ENCODE results near the gene SYT15.
"Not testable (repeated sequence)": the region's sequence is repeated elsewhere in the genome, so short reads cannot be mapped to it uniquely, and the experiment has no call there.

SYT15 gene

GRCh38 chr10:46578474-46579178 is at the start of gene SYT15:
Gene SYT15, plus strand, starts transcription at chr10:46579128. Its CDS starts 41 bp downstream, at chr10:46579169.
- peak in 2 of 10 donors; percentile 13 to 74 for DNase-seq
- intact Hi-C loops (cut with DNase I) = not testable (repeated sequence)

- intact Hi-C loops (cut with DNase I) = not testable (repeated sequence)
- DNase-seq = peak in 4 of 10 donors; percentile 3 to 77 (median 32)
Observed at GRCh38 chr10:46529742-46530141, 49.2 kb upstream of the SYT15 start.

GRCh38 chr10:46530249-46531186 is 48.4 kb upstream of the SYT15 start:
- intact Hi-C loops (cut with DNase I) = no loop called here
- peak in 7 of 10 donors; percentile 3 to 81 (median 28) for DNase-seq

DNA sequence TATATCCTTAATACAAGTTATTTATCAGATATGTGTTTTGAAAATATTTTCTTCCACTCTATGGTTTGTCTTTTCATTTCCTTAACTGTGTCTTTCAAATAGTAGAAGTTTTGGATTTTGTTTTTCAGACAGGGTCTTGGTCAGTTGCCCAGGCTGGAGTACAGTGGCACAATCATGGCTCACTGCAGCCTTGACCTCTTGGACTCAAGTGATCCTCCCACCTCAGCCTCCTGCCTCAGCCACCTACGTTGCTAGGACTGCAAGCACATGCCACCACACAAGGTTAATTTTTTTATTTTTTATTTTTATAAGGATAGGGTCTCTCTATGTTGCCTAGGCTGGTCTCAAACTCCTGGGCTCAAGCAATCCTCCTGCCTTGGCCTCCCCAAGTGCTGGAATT is 46.7 kb upstream of the SYT15 start:
- peak in 5 of 10 donors; percentile 4 to 79 (median 28) for DNase-seq

DNA sequence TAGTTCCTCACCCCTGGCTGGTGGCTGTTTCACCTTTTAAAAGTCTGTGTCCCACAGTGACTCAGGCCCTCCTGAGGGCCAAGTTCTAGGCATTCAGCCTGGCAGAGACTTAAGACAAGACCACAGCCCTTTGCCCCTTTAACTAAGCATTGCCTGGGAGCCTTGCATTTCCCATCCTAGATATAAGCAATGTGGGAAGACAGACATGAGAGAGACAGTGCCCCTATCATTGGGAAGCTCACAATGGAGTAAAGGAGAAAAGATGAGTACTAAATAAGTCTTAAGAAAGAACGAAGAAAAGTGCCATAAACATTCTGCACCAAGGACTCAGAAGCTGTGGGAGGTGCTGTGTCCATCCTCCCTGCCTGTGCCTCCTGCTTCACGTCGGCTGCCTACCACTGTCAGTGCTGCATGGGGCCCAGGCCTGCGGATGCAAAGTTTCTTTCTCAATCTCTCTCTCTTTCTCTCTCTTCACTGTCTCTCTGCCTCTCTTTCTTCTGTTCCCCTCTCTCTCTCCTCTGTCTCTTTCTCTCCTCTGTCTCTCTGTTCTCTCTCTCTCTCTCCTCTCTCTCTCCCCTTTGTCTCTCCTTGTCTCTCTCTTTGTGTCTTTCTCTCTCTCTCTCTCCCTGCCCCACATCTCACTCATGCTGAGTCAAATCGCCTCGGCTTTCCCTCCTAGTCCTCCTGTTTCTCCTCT is 44.0 kb upstream of the SYT15 start:
- intact Hi-C loops (cut with DNase I) = no loop called here
- peak in 3 of 10 donors; percentile 5 to 76 (median 6) for DNase-seq

More for the DNA sequence above, 46.7 kb upstream of the SYT15 start:
- intact Hi-C loops (cut with DNase I) = not testable (repeated sequence)

DNA sequence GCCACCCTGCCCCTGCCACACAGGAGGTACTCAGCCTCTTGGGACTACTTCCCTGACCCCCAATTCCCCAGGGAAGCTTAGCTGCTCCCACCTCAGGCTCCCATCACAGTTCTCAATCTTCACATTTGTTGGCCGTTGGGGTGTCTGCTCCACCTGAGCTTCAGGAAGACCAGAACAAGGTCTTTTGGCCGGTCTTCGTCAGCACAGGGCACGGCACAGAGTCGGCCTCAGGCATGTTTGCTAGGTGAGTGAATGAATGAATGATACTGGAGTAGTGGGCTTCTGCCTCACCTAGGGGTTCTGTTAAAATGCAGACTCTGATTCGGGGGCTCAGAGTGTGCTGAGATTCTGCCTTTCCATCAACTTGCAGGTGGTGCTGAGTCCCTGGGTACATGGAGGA is 42.8 kb upstream of the SYT15 start:
- intact Hi-C loops (cut with DNase I) = no loop called here
- peak in 6 of 10 donors; percentile 1 to 86 (median 38) for DNase-seq

DNA sequence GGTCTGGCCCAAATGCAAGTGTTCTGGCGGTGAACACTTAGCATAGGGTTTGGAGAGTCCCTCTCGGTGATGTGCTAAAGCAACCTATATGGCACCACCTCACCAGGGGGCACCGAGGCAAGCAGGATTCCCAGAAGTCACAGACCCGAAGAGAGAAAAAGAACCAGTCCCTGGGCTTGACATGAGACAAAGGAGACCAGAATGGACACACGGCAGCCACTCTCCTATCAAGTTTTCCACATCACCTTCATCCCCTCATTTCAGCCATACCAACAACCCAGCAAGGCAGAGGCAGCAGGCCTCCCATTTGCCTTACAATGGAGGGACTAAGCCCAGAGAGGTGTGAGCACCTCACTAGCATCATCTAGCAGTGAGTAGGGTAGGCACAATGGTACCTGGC is 42.1 kb upstream of the SYT15 start:
- intact Hi-C loops (cut with DNase I) = no loop called here
- peak in 6 of 10 donors; percentile 4 to 69 (median 35) for DNase-seq

GRCh38 chr10:46537309-46537708 is 41.6 kb upstream of the SYT15 start:
- intact Hi-C loops (cut with DNase I) = no loop called here
- peak in 3 of 10 donors; percentile 1 to 36 (median 2) for DNase-seq

DNA sequence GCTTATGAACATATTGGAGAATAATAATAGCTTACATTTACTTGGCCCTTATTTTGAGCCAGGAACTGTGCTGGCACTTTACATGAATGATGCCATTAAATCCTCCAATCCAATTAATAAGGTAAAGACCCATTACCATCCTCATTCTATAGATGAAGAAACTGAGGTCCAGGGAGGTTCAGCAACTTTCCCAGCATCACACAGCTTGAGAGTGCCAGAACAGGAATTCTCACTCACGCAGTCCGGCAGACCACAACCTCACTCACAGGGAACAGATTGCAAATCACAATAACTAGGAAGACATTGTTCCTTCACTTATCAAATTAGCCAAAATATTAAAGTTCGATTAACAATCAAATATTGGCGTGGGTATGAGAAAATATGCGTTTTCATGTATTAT is 40.8 kb upstream of the SYT15 start:
- intact Hi-C loops (cut with DNase I) = no loop called here
- peak in 3 of 10 donors; percentile 3 to 61 (median 16) for DNase-seq

DNA sequence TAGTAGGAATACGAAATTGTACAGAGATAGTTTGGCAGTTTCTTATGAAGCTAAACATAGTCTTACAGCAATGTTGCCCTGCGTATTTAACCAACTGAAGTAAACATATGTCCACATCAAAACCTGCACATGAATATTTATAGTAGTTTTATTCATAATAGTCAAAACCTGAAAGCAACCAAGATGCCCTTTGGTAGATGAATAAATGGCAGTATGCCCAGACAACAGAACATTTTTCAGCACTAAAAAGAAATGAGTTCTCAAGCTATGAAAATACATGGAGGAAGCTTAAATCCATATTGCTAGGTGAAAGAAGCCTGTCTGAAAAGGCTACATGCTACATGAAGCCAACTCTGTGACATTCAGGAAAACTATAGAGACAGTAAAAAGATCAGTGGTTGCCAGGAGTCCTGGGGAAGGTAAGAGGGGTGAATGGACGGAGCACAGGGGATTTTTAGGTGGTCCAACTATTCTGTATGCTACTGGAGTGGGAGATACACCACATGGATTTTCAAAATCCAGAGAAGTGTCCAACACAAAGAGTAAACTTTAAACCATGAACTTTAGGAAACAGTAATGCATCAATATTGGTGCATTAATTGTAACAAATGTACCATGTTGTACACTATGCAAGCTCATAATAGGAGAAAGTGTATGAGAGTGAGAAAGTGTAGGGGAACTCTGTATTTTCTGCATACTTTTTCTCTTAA is 40.1 kb upstream of the SYT15 start:
- no peak for DNase-seq
- intact Hi-C loops (cut with DNase I) = no loop called here

DNA sequence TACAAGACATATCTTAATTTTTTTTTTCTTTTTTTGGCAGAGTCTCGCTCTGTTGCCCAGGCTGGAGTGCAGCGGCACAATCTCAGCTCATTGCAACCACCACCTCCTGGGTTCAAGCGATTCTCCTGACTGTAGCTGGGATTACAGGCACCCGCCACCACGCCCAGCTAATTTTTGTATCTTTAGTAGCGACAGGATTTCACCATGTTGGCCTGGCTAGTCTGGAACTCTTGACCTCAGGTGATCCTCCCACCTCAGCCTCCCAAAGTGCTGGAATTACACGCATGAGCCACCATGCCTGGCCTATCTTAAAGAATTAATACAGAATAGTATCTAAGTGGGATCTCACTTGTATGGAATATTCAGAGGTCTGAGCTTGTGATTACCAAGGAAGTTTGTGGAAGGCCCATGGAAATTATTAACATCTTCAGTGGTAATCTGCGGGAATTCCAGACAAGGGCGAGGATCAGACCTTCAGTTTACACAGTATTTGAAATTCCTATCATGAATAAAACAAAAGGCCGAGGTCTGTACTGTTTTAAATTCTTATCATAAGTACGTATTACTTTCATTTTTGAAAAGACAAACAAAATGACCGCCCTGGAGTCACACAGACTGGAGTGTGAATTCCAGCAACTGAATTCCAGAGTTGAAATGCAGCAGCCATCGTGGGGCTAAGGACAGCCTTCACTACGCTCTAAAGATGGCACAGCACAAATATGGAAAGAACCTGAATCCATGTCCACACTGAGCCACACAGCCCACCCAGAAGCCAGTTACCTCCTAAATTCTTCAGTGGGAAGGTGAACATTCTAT is 39.1 kb upstream of the SYT15 start:
- peak in 7 of 10 donors; percentile 2 to 57 (median 20) for DNase-seq
- intact Hi-C loops (cut with DNase I) = no loop called here

DNA sequence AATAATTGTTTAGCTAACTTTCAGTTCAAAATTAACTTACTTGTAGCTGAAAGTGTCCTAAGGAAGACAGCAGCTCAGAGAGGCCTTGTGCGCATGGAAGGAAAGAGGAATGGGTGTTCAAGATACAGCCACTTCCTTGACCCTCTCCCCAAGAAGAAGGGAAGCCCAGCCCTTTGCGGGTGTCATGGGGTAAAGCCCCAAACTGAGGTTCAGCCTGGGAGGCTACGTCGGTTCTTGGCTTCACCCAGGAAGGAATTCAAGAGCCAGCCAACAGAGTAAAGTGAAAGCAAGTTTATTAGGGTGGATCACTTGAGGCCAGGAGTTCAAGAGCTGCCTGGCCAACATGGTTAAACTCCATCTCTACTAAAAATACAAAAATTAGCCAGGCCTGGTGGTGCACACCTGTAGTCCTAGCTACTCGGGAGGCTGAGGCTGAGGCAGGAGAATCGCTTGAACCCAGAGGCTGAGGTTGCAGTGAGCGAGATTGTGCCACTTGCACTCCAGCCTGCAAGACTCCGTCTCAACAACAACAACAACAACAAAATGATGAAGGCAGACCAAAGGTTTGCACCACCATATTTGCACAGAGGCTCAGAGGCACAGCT is 38.4 kb upstream of the SYT15 start:
- intact Hi-C loops (cut with DNase I) = no loop called here
- DNase-seq = peak in 6 of 10 donors; percentile 3 to 84 (median 37)

- intact Hi-C loops (cut with DNase I) = no loop called here
- peak in 7 of 10 donors; percentile 9 to 84 (median 40) for DNase-seq
Observed at GRCh38 chr10:46541017-46541661, 37.8 kb upstream of the SYT15 start.

GRCh38 chr10:46541735-46542566 is 37.0 kb upstream of the SYT15 start:
- DNase-seq = peak in 6 of 10 donors; percentile 6 to 85 (median 31)
- intact Hi-C loops (cut with DNase I) = no loop called here

GRCh38 chr10:46542567-46543465 is 36.1 kb upstream of the SYT15 start:
- intact Hi-C loops (cut with DNase I) = no loop called here
- peak in 4 of 10 donors; percentile 6 to 82 (median 44) for DNase-seq
